Central memory CD4-positive, alpha-beta T cell (primary cell): Measurements from ENCODE around the gene CCDC73.
"Not testable (repeated sequence)": the region's sequence is repeated elsewhere in the genome, so short reads cannot be mapped to it uniquely, and the experiment has no call there.

ENCODE experiments used
- DNase-seq: peaks from one replicate; pipeline ENCODE4 v3.0.0; 2022

Gene CCDC73

DNA sequence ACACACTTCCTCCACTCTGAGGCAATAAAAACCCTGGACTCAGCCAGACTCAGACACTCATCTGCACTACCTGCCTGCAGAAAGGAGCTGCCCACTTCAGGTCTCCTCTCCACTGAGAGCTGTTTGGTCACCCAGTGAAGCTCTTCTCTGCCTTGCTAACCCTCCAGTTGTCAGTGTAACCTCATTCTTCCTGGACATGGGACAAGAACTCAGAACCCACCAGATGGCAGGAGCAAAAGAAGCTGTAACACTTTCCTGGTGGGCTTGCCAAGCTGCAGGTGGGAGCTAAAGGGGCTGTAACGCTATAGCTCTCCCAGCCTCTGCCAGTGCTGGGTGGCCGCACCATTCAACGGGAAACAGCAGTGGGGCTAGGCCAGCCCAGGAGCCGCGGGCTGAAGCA is 89.7 kb downstream of the CCDC73 start:
- DNase-seq = no peak

DNA sequence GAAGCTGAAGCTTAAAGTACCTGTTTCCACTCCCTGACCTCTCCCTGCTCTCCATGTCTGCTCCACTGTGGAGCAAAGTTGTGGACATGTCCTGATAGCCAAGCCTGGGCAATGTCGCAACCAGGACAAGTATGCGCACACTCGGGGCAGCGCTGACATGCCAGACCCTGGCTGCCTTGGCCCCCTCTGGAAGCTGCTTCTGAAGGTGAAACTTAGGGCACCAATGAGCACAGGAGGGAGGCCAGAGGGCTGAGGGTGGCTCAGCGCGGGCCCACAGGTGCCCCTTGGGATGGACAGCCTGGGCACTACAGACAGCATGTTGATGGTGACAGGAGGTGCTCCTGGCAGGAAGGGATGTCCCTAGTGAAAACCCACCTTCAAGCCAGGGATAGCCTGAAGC is 90.2 kb downstream of the CCDC73 start:
- DNase-seq = no peak

DNA sequence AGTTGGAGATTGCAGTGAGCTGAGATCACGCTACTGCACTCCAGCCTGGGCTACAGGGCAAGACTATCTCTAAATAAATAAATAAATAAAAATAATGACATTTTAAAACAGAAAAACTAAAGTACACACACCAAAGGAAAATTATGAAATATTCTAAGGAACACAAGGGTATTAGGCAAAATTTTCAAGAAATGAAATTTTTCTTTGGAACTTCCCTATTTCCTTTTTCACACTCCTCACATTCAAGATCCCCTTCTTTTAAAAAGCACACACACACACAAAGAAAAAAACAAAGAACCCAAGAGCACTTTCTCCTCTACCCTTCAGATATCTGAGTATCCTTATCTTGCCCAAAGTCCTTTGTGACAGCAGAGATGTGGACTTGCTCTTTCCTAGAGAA is 92.8 kb downstream of the CCDC73 start:
- no peak for DNase-seq

- DNase-seq = no peak
Measured at GRCh38 chr11:32698579-32698978, 95.9 kb downstream of the CCDC73 start.

- DNase-seq = no peak
Measured at GRCh38 chr11:32671051-32671450, 123.4 kb downstream of the CCDC73 start.

GRCh38 chr11:32659672-32660071 is 134.8 kb downstream of the CCDC73 start:
- no peak for DNase-seq

DNA sequence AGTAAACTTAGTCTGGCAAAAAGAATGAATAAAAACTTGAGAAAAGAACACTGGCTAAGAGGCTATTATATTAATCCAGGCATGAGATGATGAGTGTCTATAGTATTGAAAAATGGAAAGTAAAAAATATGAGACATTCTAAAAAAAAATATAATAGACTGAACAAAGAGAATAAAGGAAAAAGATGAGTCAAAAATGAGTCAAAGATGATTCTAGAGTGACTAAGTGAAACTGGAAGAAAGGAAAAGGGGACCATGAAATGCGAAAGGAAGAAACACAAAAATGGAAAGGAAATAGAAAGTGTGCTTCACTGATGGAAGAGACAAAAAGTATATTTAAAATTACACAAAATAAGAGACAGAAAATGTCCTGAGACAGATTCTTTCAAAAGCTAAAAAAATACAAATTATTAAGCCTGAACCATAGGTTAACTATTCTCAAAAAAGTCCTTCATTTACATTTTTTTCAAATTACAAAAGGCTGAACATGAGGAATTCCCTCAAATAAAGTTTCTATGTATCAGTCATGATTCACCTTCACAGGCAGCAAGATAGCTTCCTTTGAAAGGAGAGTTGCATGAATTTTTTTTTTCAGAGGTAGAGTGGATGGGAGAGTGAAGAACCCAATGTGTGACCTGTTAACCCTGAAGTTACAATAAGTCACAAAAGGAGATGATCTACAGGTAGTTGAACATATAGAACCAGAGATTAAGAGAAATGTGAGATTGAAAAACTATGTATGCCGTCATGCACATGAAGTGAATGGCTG is 135.6 kb downstream of the CCDC73 start:
- no peak for DNase-seq

DNA sequence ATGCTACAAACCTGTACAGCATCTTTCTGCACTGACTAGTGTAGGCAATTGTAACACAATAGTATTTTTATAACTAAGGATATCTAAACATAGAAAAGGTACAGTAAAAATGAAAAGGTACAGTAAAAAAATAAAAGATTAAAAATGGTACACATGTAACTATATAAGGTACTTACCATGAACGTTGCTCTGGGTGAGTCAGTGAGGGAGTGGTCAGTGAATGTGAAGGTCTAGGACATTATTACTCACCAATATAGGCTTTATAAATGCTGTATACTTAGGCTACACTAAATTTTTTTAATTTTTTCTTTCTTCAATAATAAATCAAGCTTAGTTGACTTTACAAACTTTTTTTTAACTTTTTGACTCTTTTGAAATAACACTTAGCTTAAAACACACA is 150.9 kb downstream of the CCDC73 start:
- no peak for DNase-seq

GRCh38 chr11:32641361-32641760 is 153.1 kb downstream of the CCDC73 start:
- DNase-seq = no peak

DNA sequence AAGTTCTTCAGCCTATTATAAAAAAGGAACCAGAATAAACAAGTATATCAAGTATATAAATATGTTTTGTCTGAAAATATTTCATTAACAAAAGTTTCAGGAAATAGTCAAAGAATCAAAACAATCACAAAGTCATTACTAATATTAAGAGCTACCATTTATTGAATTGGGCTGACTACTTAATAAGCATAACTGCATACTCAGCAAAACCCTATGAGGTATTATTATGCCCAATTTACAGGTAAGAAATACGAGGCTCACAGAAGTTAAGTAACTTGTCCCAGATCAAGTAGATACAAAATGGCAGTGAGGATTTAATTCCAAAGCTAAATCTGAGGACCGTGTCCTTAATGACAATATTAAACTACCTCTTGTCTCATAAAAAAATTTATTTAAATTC is 158.6 kb downstream of the CCDC73 start:
- no peak for DNase-seq

GRCh38 chr11:32630844-32631243 is 163.6 kb downstream of the CCDC73 start:
- no peak for DNase-seq

DNA sequence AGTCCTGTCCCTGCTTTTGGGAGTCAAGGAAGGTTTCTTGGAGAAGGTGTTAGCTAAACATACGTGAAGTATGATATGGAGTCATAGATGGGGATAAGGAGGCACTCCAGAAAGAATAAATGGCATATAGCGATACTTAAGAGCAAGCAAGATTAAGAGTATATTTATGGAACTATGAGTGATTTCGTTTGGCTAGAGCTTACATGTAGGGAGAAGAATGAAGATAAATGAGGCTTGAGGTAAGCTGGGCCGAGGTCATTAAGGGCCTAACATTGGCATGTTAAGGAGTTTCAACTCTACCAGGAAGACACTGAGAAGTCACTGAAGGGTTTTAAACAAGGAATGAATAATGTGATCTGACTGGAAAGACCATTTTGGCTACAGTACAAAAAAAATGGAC is 177.6 kb downstream of the CCDC73 start:
- DNase-seq = no peak

DNA sequence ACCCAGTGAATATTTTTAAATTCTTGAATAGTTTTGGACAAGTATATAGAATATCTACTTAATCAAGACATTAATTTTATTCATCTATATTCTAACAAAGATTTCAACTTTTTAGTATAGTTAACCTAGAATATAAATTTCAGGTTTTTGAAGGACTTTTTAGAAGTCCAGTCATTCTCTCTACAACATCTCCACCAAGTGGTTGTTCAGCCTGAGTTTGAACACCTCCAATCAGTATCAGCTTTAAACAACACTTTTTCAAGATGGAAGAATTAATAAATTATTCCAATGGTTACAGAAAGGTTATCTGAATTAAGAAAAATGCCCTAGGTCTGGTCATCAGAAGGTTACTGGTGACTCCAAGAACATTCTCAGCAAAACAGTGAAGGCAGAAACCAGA is 179.0 kb downstream of the CCDC73 start:
- no peak for DNase-seq

GRCh38 chr11:32613500-32614151 is 180.8 kb downstream of the CCDC73 start:
- DNase-seq = no peak

- no peak for DNase-seq
Measured at GRCh38 chr11:32610797-32611352, 183.6 kb downstream of the CCDC73 start.

GRCh38 chr11:32608826-32609225 is 185.6 kb downstream of the CCDC73 start:
- DNase-seq = not testable (repeated sequence)

DNA sequence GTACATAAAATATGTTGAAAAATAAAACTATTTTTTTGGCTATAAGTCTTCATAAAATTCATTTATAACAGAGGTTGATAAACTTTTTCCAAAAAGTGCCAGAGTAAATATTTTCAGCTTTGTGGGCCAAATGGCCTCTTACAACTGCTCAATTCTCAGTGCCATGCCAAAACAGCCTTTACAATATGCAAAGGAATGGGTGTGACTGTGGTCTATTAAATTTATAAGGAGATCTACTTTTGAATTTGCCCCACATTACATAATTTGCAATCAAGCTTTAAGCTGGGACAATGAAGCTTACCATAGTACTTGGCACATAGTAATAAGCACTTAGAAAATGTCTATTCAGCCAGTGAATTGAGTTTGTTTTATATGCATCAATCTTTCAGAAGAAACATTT is 188.2 kb downstream of the CCDC73 start:
- no peak for DNase-seq

DNA sequence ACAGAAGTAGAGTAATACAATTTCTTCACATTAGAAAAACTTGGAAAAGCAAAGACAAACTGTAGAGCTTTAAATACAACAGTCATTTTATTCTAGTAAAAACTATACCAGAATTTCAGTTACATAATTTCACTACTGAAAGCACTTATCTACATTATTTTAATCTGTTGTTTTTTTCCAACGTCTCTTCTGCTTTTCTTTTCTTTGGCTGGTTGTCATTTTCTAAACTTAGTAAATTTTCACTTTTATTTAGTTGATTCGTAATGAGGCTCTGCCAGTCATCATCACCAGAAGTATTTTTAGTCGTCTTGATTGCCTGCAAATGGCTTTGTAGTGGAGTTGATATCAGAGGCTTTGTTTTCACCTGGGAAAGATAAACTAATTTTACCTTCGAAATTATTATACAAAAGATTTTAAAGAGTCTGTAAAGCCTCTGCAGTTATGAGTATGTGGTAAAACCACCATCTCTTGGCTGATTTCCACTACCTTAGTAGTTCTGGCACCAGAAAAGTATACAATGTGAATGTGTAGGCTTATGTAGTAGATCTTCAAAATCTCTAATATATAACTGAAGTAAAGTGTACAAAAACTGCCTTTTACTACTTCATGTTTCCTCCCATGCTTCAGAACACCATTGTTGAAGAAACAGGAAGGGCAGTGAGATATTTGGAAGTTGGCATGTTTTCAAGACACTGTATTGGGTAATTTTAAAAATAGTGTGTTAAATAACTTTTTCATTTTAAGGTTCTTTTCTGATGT is 191.6 kb downstream of the CCDC73 start:
- DNase-seq = no peak

- DNase-seq = no peak
Measured at GRCh38 chr11:32597921-32598320, 196.5 kb downstream of the CCDC73 start.

- DNase-seq = not testable (repeated sequence)
Measured at GRCh38 chr11:32596114-32596513, 198.3 kb downstream of the CCDC73 start.

- no peak for DNase-seq
Measured at GRCh38 chr11:32594272-32594671, 200.2 kb downstream of the CCDC73 start.

DNA sequence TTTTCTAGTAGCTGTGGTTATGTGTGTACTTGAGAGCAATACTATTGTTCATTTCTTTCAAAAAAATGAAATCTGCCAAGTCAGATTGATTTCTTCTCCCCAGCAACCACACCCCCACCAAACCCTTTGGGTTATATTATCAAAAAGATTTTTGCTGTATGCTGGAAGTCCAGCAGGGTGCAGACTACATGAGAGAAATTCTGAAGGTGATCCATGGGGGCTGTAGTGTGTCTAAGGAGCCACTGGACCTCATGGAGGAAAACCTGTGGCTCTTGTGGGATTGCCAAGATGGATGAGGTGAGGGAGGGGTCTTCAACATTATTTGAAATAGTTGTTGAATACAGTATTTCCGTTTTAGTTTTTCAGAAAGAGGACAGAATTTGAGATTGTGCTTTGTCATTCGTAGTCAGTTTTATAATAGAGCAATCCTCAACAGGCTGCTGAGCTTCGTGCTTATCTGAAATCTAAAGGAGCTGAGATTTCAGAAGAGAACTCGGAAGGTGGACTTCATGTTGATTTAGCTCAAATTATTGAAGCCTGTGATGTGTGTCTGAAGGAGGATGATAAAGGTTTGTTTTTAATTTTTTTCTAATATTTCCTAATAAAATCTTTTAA is 207.8 kb downstream of the CCDC73 start:
- DNase-seq = no peak

- DNase-seq = no peak
Measured at GRCh38 chr11:32584921-32585320, 209.5 kb downstream of the CCDC73 start.
